ENCODE data around the gene PRAMEF18. TPM values are rescaled to one million over a fixed set of nuclear protein-coding genes. Genes with fewer than 3 reads are reported as not detected.

PRAMEF18 gene, protein sequence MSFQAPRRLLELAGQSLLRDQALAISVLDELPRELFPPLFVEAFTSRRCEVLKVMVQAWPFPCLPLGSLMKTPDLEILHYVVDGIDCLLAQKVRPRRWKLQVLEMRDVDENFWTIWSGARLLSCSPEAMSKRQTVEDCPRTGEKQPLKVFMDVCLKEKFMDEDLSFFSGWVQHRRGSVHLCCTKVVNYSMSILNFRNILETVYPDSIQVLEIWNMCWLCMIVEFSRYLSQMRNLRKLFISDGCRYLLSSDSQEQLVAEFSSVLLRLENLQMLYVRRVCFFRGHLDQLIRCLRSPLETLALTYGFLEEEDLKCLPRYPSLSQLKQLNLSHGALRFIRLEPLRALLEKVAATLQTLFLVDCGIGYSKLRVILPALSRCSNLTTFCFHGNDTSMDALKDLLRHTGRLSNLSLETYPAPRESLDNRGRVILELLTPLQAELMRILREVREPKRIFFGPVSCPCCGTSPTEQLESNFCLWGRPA
- not detected in 5 replicates for total RNA-seq (2022; extraction: Qiagen RNA extraction)

DNA sequence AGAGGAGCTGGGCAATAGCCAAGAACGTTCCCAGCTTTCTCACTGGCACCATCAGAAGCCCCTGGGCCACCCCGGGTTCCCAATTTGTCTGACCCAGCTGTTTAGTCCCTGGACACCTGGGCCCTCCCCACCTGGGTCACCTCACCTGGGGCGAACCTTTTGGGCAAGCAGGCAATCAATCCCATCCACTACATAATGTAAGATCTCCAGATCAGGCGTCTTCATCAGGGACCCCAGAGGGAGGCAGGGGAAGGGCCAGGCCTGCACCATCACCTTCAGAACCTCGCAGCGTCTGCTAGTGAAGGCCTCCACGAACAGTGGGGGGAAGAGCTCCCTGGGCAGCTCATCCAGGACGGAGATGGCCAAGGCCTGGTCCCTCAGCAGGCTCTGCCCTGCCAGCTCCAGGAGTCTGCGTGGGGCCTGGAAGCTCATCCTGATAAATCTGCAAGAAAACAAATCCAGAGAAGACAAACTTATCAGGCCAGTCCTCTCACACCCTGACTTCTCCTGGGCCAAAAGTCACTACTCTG lies at the start of gene PRAMEF18:
PRAMEF18 (minus strand) TSS at position 480 of the 530 bp plus-strand sequence; CDS start at position 432, 48 bp downstream.

GRCh38 chr1:13253898-13254297 lies 27.9 kb upstream of the PRAMEF18 start, which contains the start of gene PRAMEF5:
TSS of gene PRAMEF5 (plus strand) at chr1:13254198. CDS start at chr1:13259269, 5,071 bp downstream.

GRCh38 chr1:13201309-13201708 lies 24.6 kb downstream of the PRAMEF18 start, which contains the start of gene PRAMEF13:
TSS of gene PRAMEF13 (minus strand) at chr1:13201409. CDS start at chr1:13199589, 1,820 bp downstream.

Other genes with a start within 250 kb of the PRAMEF18 start
- not detected in 5 replicates for gene PRAMEF27, start 169.6 kb downstream of the PRAMEF18 start, total RNA-seq (2022; extraction: Qiagen RNA extraction)
- gene HNRNPCL3, start 165.4 kb downstream of the PRAMEF18 start, total RNA-seq (2022; extraction: Qiagen RNA extraction): not detected in 5 replicates
- not detected in 5 replicates for gene PRAMEF25, start 155.4 kb downstream of the PRAMEF18 start, total RNA-seq (2022; extraction: Qiagen RNA extraction)
- gene HNRNPCL2, start 109.3 kb downstream of the PRAMEF18 start, total RNA-seq (2022; extraction: Qiagen RNA extraction): not detected in 5 replicates
- not detected in 5 replicates for gene PRAMEF26, start 70.1 kb downstream of the PRAMEF18 start, total RNA-seq (2022; extraction: Qiagen RNA extraction)
- not detected in 5 replicates for gene HNRNPCL4, start 60.5 kb downstream of the PRAMEF18 start, total RNA-seq (2022; extraction: Qiagen RNA extraction)
- not detected in 5 replicates for gene PRAMEF9, start 54.3 kb downstream of the PRAMEF18 start, total RNA-seq (2022; extraction: Qiagen RNA extraction)
- gene PRAMEF13, start 24.7 kb downstream of the PRAMEF18 start, total RNA-seq (2022; extraction: Qiagen RNA extraction): 0.07 TPM in 1 of 5 replicates, not detected in the others
- not detected in 5 replicates for gene PRAMEF5, start 28.0 kb upstream of the PRAMEF18 start, total RNA-seq (2022; extraction: Qiagen RNA extraction)
- gene PRAMEF8, start 59.0 kb upstream of the PRAMEF18 start, total RNA-seq (2022; extraction: Qiagen RNA extraction): not detected in 5 replicates
- gene PRAMEF33, start 77.4 kb upstream of the PRAMEF18 start, total RNA-seq (2022; extraction: Qiagen RNA extraction): not detected in 5 replicates
- gene PRAMEF15, start 89.4 kb upstream of the PRAMEF18 start, total RNA-seq (2022; extraction: Qiagen RNA extraction): not detected in 5 replicates
- not detected in 5 replicates for gene PRAMEF14, start 121.0 kb upstream of the PRAMEF18 start, total RNA-seq (2022; extraction: Qiagen RNA extraction)
- gene PRAMEF19, start 145.8 kb upstream of the PRAMEF18 start, total RNA-seq (2022; extraction: Qiagen RNA extraction): not detected in 5 replicates
- gene PRAMEF17, start 163.5 kb upstream of the PRAMEF18 start, total RNA-seq (2022; extraction: Qiagen RNA extraction): not detected in 5 replicates
- gene PRAMEF20, start 184.3 kb upstream of the PRAMEF18 start, total RNA-seq (2022; extraction: Qiagen RNA extraction): not detected in 5 replicates

All from A549 treated with AZD2906 at 1 μM for 4 hours (cell line).